GM21737 (cell line): ENCODE results near the gene NRK.
"Not testable (repeated sequence)": the region's sequence is repeated elsewhere in the genome, so short reads cannot be mapped to it uniquely, and the experiment has no call there.

Experiments used
- ATAC-seq: cut with Tn5 transposase; IDR thresholded peaks from one replicate; pipeline ENCODE4 v1.9.1; 2021; ENCODE audit warnings: mild to moderate bottlenecking, moderate library complexity; ENCODE audit not compliant: unreplicated experiment

NRK gene

DNA sequence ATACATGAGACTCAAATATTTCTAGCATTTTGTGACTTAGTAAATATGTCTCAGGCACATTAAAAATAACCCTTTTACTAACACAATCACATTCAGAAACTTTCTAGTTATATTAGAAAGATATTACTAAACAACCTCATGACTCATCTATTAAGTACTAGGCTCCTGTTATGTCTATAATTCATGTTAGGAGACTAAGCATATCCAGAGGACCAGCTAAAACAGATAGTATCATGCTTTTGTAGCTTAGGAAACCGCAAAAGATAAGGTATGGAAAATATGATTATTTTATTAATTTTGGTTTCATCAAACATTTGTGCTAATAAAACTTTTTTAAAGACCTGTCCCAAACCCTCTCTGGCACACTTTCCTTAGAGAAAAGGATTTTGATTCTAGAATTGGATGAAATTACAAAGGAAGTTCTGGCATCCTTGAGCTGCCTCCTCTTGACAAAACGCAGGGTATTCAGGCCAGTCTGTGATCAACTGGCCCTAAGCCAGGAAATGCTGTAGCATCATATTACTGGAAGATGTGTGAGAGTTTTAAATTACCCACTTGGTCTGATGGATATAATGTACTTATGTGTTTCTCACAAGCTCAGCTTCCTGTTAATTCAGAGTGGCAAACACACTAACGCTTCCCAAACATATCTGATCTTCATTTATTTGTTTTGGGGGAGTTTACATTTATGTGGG lies 60.4 kb downstream of the NRK start:
- ATAC-seq = no peak

DNA sequence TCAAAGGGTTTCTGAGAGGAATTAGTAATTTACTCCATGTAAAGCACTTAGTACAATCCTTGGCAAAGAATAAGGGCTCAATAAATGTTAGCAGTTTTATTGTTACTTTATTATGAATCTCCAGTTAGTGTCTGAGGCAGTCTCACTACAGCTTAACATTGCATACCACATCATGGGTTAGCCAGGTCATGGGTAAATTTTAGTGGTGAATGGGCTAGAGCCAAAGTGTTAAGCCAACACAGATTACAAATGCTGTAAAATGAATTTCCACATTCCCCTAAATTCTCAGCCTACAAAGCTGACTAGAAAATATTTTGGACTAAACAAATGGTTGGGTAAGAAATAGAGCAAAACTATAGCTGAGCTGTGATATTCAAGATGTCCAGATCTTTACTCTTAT lies 72.4 kb downstream of the NRK start:
- no peak for ATAC-seq

DNA sequence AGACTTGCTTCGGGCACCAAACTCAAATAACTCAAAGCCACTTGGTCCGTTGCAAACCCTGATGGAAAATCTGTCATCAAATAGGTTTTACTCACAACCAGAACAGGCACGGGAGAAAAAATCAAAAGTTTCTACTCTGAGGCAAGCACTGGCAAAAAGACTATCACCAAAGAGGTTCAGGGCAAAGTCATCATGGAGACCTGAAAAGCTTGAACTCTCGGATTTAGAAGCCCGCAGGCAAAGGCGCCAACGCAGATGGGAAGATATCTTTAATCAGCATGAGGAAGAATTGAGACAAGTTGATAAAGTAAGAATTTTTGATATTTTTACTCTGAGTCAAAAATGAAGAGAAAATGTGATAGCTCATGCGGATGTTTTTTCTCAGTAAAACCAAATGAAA lies 87.2 kb downstream of the NRK start:
- ATAC-seq = no peak

DNA sequence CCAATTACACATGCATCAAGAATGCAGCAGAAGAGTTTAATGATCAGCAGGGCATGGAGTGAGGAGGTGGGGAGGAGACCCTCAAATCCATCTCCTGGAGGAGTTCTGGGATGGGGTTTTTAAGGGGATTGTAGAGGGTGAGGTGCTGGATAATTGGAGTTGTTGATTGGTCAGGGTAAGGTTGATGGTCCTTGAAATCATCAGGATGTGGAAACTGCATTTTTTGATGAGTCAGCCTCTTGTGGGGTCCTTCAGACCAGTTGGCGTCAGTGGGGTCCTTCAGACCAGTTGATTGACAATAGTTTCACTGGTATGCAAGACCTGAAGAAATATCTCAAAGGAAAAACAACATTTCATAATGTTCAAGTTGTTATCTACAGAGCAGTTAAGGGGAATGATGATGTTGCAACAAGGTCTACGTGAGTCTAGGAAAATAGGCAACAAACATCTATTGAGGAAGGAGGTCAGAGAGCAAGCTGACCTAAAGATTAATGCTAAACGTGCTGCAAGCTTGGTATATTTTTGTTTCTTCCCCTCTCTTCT lies 88.3 kb downstream of the NRK start:
- ATAC-seq = no peak

DNA sequence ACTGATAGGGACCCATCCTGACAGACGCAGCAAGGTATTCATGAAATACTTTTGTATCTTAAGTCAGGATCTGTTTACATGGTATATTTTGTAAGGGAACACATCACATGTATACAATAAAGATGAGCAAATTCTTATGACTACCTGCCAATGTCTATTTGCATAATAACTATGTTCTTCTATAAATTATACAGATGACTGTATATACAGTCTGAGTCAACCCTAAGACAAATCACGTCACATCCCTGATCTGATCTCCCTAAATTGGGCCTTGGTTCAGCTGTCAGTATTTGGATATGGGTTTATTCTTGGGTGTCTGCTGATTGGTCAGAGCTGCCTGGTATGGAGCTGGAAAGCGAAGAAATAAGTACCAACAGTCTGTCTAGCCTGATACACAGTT lies 122.9 kb downstream of the NRK start:
- ATAC-seq = no peak

DNA sequence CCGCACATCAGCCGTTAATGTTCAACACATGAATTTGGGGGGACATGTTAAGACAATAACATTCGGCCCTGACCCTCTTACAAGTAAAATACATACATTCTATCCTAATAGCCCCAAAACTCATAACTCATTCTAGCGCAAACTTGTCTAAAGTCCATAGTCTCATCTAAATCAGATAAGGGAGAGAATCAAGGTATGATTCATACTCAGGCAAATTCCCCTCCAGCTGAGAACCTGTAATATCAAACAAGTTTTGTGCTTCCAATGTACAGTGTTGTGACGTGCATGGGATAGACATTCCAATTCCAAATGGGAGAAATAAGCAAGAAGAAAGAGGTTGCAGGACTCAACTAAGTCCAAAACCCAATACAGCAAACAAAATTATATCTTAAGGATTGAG lies 147.1 kb downstream of the NRK start:
- no peak for ATAC-seq

DNA sequence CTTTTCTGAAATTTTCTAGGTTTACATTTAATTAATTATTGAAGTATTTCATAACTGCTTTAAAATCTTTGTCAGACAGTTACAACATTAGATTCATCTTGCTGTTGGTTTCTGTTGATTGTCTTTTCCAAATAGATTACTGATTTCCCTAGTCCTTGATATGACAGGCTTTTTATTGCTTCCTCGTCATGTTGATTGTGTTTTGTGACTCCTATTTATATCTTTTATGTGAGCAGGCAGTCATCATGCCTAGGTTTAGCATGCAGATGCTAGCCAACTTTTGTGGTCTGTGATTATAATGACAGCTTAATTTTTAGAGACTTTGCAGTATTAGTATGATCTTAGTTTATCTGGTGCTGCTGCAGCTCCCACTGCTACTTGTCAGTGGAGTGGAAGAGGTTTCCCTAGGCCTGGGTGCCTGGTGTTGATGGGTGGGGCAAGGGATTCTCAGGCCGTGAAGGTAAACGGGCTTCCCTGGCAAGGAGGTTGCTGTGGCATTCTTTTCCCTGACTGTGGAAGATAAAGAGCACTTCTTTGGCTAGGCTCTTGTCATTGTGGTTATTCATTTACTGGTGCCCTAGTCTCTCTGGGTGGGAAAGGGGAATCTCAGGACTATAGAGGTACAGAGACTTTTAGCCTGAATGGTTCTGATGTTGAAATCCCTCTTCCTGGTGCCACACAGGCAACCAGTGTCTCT lies 150.5 kb downstream of the NRK start:
- ATAC-seq = no peak

DNA sequence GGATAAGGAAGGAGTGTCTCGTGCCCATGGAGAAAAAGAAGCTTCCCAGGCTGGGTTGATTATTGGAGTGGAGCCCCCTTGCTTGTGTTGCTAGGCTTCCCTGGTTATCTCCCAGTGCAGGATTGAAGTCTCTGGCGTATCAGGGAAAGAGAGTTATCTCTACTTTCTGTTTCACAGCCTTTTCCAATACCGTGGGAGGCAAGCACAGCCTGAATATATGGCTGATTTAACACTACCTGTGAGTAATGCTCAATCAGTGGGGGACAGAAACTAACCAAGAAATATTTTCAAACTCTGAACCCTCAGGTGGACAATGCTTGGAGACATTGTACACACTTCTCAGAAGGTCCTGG lies 151.0 kb downstream of the NRK start:
- ATAC-seq = no peak

DNA sequence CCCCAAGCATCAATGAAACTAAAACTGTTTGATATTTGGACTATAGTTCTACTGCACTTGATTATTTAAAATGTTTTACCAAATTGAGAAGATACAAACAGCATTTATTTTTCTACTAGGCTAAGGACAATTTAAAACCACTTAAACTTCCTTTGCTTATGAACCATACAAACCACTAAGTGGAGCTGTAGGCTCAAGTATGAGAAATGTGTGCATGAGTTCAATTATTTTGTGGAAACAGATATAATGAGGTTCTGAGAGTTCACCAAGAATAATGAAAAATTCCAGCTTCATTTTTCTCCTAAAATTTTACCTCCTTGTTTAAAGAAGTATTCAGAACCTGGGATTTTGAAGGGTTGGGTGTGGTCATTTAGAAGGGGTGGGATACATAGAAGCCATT lies 153.0 kb downstream of the NRK start:
- ATAC-seq = no peak

DNA sequence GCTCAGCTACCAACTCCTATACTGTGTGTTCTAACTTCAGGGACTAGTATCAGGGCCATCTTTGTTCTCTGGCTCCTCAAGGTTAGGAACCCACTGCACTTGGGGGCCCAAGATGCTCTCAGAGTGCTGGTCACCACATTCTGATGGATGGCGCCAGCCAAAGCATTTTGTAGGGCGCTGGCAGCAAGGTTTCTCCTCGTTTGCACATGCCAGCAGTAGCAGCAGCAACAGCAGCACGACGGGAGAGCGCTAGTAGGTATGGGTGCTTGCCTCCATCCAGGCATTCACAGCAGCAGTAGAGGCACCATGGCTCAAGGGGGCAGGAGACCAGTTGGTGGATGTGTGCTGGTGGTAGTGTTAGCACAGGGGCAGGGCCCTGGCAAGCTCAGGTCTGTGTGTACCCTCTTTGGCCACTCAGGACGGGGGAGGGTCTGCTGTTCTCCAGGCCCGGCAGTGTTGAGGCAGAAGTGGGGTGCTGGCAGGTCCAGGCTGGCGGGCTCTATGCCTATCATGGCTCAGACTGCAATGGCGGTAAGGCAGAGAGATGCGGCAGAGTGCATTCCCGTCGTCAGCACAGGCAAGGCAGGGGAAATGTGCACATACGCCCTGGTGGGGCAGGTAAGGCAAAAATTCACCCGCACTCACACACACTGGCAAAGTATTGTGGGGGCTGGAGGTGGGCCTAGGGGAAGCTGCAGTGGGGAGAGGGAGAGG lies 159.6 kb downstream of the NRK start:
- no peak for ATAC-seq

DNA sequence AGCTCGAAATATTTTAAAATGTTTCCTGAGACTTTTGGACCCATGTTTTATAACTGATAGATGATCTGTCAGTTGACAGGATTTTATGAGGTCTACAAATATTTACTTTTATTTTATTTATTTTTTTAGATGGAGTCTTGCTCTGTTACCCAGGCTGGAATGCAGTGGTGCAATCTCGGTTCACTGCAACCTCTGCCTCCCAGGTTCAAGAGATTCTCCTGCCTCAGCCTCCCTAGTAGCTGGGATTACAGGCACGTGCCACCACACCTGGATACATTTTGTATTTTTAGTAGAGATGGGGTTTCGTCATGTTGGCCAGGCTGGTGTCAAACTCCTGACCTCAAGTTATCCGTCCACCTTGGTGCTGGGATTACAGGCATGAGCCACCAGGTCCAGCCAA lies 166.1 kb downstream of the NRK start:
- not testable (repeated sequence) for ATAC-seq

DNA sequence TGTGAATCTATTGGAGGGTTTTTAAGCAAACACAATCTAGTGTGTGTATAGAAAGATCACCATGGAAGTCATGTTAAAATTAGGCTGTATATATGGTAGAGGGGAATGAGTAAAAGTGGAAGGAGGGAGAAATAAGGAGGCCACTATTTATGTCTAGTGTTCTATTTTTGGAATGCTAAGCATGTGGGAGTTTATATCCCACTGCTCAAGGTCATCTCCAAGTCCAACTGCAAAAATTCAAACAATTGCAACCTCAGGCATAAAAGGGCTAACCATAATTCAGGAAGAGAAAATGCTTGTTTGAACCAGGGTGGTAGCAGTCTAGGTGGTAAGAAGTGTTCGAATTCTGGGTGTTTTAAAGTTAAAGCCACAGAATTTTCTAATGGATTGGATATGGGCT lies 177.0 kb downstream of the NRK start:
- no peak for ATAC-seq

DNA sequence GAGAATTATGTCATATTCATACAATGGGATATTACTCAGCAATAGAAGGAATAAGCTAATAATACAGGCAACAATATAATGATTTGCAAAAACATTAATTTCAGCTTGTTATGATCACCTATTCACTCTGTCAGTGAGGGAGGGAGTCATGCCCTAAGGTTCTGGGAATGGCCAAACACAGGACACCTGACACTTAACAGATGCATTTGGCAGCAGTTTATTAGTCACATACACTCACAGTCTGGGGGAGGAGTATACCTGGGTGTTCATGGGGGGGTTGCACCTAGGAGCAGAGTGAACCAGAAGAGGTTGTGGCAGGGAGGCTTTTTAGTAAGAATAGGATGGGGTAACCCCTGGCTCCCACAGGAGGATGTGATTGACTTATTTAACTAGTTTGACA lies 177.9 kb downstream of the NRK start:
- no peak for ATAC-seq

DNA sequence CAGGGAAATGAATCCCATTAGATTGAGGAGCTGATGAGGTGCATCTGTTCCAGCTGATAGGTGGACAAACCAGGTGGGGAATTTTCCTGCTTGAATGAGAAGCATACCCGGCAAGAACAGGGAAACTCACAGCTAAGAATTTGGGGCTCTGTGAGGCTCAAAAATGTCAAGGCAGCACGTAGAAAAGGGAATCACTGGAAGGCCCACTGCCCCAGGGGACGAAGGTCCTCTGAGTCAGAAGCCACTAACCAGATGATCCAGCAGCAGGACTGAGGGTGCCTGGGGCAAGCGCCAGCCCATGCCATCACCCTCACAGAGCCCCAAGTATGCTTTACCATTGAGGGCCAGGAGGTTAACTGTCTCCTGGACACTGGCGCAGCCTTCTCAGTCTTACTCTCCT lies 178.3 kb downstream of the NRK start:
- not testable (repeated sequence) for ATAC-seq

DNA sequence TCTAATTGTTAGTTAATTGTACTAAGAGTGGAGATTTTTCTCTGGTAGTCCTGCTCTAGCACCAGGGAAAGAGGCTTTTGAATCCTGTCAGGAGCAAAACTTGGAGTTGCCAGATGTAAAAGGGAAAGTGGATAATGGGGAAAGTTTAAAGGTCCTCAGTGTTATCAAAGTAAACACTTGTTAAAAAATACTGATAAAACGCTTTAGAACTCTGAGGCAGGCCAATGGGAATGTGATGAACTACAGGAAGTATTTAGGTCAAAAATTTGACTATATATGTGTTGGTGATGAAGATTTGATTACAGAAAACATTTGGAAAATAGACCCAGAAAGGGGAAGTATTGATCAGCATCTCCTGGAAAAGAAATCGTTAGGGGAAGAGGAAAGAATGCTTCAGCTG lies 183.3 kb downstream of the NRK start:
- no peak for ATAC-seq

DNA sequence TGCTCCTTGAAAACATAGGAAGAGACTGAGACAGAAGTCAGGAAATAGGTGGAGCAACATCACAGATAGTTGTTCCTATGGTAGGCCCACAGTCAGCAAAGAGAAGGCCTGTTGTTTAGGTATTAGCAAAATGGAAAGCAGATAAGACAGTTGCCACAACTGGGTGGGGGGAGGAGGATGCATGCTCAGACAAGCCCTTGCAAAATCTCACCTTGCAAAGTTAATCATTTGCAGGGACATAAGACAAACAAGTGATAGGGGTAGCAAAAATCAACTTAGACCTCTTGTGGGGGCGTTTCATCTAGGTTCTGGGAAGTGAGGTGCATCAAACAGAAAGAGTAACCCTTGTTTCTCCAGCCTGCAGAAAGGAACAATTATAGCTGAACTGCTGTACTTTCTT lies 185.5 kb downstream of the NRK start:
- ATAC-seq = no peak
